Left kidney (tissue), 8 donors: ENCODE results near the gene LRGUK. TPM values are rescaled to one million over a fixed set of nuclear protein-coding genes. Genes with fewer than 3 reads are reported as not detected.
"Not testable (repeated sequence)": the region's sequence is repeated elsewhere in the genome, so short reads cannot be mapped to it uniquely, and the experiment has no call there.

ENCODE experiments used
- DNase-seq: peaks from one replicate; pipeline ENCODE4 v3.0.0-alpha.2; 2013
- long read RNA-seq, 8 donors: transcript quantifications; one replicate each; lab custom pipeline, GENCODE V29; 2026
- polyA plus RNA-seq: library from polyadenylated mRNA; unstranded; fragments of 120-200 nt; gene quantifications from one replicate; pipeline ENCODE4 v1.2.1, GENCODE V29; 2013; ENCODE audit not compliant: insufficient read length

LRGUK gene
- 4.3 TPM for polyA plus RNA-seq
- long read RNA-seq, donor 1, result 0 reads
- long read RNA-seq, donor 2, result 0 reads
- long read RNA-seq, donor 3, result 0 reads
- long read RNA-seq, donor 4, result 0 reads
- long read RNA-seq, donor 5, result 0 reads
- long read RNA-seq, donor 6, result 0 reads
- long read RNA-seq, donor 7, result 0 reads
- long read RNA-seq, donor 8, result 0 reads

- peak; percentile 81 for DNase-seq
Measured at GRCh38 chr7:134126966-134127848, at the start of gene LRGUK. Gene LRGUK (plus strand): TSS chr7:134127340. CDS start chr7:134127368, 28 bp downstream.

GRCh38 chr7:134077560-134077959, 49.6 kb upstream of the LRGUK start:
- not testable (repeated sequence) for DNase-seq

GRCh38 chr7:134078991-134079390, 48.1 kb upstream of the LRGUK start:
- DNase-seq, result no peak

GRCh38 chr7:134081695-134082094, 45.4 kb upstream of the LRGUK start:
- no peak for DNase-seq

GRCh38 chr7:134083766-134084487, 43.2 kb upstream of the LRGUK start:
- DNase-seq, result no peak

- no peak for DNase-seq
Measured at GRCh38 chr7:134084488-134085144, 42.5 kb upstream of the LRGUK start.

GRCh38 chr7:134085311-134085710, 41.8 kb upstream of the LRGUK start:
- DNase-seq, result no peak

GRCh38 chr7:134086998-134087735, 40.0 kb upstream of the LRGUK start:
- DNase-seq, result no peak

GRCh38 chr7:134088199-134088598, 38.9 kb upstream of the LRGUK start:
- DNase-seq, result no peak

- DNase-seq, result no peak
Measured at GRCh38 chr7:134089446-134089845, 37.7 kb upstream of the LRGUK start.

GRCh38 chr7:134098072-134098471, 29.1 kb upstream of the LRGUK start:
- DNase-seq, result no peak

GRCh38 chr7:134101716-134102115, 25.4 kb upstream of the LRGUK start:
- no peak for DNase-seq

- no peak for DNase-seq
Measured at GRCh38 chr7:134104166-134104565, 23.0 kb upstream of the LRGUK start.

GRCh38 chr7:134105841-134106240, 21.3 kb upstream of the LRGUK start:
- DNase-seq, result no peak

- no peak for DNase-seq
Measured at GRCh38 chr7:134108802-134109201, 18.3 kb upstream of the LRGUK start.

- DNase-seq, result no peak
Measured at GRCh38 chr7:134113655-134114054, 13.5 kb upstream of the LRGUK start.

- no peak for DNase-seq
Measured at GRCh38 chr7:134114992-134115391, 12.1 kb upstream of the LRGUK start.

GRCh38 chr7:134120405-134120804, 6.7 kb upstream of the LRGUK start:
- DNase-seq, result no peak

GRCh38 chr7:134121632-134122139, 5.5 kb upstream of the LRGUK start:
- no peak for DNase-seq

- DNase-seq, result no peak
Measured at GRCh38 chr7:134122980-134123379, 4.2 kb upstream of the LRGUK start.

GRCh38 chr7:134126146-134126545, 994 bp upstream of the LRGUK start:
- DNase-seq, result no peak

- DNase-seq, result no peak
Measured at GRCh38 chr7:134126596-134126965, 559 bp upstream of the LRGUK start.
